Stomach (tissue), 4 donors: ENCODE measurements around the gene MCL1.
"Not testable (repeated sequence)": the region's sequence is repeated elsewhere in the genome, so short reads cannot be mapped to it uniquely, and the experiment has no call there.

ENCODE experiments used
- CTCF ChIP-seq, 7 experiments: fragments of 450-650 bp in 4 of 7; fragments of 200-600 bp in 3 of 7; sonication (generic) in 3 of 7; IDR thresholded peaks; one replicate each; pipeline ENCODE4 v1.5.1; 2016 to 2019; ENCODE audit warnings: antibody characterized with exemption in 7 of 7, control low read depth in 2 of 7, mild to moderate bottlenecking in 1 of 7
- EP300 ChIP-seq: sonication (generic); formaldehyde crosslinking; IDR thresholded peaks from one replicate; pipeline ENCODE4 v1.6.1; 2017; ENCODE audit warnings: antibody characterized with exemption
- POLR2A ChIP-seq, 4 donors: fragments of 450-650 bp; IDR thresholded peaks; one replicate each; pipeline ENCODE4 v1.6.1; 2016; ENCODE audit warnings: antibody characterized with exemption in 4 of 4, control low read depth in 2 of 4, mild to moderate bottlenecking in 1 of 4, moderate library complexity in 1 of 4
- POLR2AphosphoS5 ChIP-seq, 3 donors: sonication (generic); formaldehyde crosslinking; IDR thresholded peaks; one replicate each; pipeline ENCODE4 v1.6.1; 2016; ENCODE audit warnings: antibody characterized with exemption in 3 of 3

DNA sequence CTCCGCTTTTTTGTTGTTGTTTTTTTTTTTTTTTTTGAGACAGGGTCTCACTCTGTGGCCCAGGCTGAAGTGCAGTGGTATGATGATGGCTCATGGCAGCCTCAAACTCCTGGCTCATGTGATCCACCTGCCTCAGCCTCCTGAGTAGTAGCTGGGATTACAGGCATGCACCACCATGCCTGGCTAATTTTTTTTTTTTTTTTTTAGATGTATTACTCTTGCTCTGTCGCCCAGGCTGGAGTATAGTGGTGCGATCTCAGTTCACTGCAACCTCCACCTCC, 26.0 kb upstream of the MCL1 start:
- not testable (repeated sequence) for TF ChIP-seq CTCF (IDR thresholded peaks at IDR 0.05); POLR2A (IDR thresholded peaks at IDR 0.05); POLR2AphosphoS5 (IDR thresholded peaks at IDR 0.05); EP300
